ENCODE results near the gene ANKH. TPM values are rescaled to one million over a fixed set of nuclear protein-coding genes. Genes with fewer than 3 reads are reported as not detected.

Gene ANKH
- total RNA-seq, 1 experiment from 2014 or later: 81.4 TPM

- Histone ChIP-seq H3K4me2 (no peak overlapping the region), H3K79me2 (ENCODE audit: low read depth) (no peaks in the 10 kb centered on the region), H3F3A (ENCODE audit: insufficient read depth, low read depth) (no peaks in the 10 kb centered on the region), H3K36me3 (ENCODE audit: low read depth) (no peaks in the 10 kb centered on the region), H3K27ac (no peak overlapping the region), H4K20me1 (ENCODE audit: insufficient read depth) (no peaks in the 10 kb centered on the region), H2AFZ (no peak overlapping the region), H3K9me2 (ENCODE audit: insufficient read depth) (no peaks in the 10 kb centered on the region), H3K4me1 (replicated peaks; ENCODE audit: insufficient read depth) (no peaks in the 10 kb centered on the region), H3K4me3 (no peak overlapping the region), H3K9me3 (ENCODE audit: insufficient read depth, low read depth) (no peaks in the 10 kb centered on the region), H3K27me3 (ENCODE audit: insufficient read depth, low read depth) (peaks cover 22% of the 10 kb centered on the region; the same call in 1 of the 2 replicates)
- DNase-seq: peak; percentile 54 to 91
- POLR2A ChIA-PET (ENCODE audit: unreplicated experiment): no interaction called here
- intact Hi-C loops (cut with micrococcal nuclease; ENCODE audit: unreplicated experiment): loop anchor here (1.0 to 5.0 kb wide), 5 partner anchors 42 to 287 kb away; partner anchors contain the start of gene OTULINL
- CTCF ChIA-PET: interaction anchor here (0.7 to 2.7 kb wide), 10 partner anchors 13 to 282 kb away, joined by 3 to 42 read pairs (median 7); no protein-coding TSS in a partner anchor
- TF ChIP-seq, protein P1, sequence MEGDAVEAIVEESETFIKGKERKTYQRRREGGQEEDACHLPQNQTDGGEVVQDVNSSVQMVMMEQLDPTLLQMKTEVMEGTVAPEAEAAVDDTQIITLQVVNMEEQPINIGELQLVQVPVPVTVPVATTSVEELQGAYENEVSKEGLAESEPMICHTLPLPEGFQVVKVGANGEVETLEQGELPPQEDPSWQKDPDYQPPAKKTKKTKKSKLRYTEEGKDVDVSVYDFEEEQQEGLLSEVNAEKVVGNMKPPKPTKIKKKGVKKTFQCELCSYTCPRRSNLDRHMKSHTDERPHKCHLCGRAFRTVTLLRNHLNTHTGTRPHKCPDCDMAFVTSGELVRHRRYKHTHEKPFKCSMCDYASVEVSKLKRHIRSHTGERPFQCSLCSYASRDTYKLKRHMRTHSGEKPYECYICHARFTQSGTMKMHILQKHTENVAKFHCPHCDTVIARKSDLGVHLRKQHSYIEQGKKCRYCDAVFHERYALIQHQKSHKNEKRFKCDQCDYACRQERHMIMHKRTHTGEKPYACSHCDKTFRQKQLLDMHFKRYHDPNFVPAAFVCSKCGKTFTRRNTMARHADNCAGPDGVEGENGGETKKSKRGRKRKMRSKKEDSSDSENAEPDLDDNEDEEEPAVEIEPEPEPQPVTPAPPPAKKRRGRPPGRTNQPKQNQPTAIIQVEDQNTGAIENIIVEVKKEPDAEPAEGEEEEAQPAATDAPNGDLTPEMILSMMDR (conservative IDR thresholded peaks at IDR 0.05): peak; percentile 97
- no peak for TF ChIP-seq EZH2 (IDR thresholded peaks at IDR 0.05; ENCODE audit: low read depth)
- BruUV-seq (replicated peaks): no TSS peak
Observed at GRCh38 chr5:14727428-14727865, 144.1 kb downstream of the ANKH start.

DNA sequence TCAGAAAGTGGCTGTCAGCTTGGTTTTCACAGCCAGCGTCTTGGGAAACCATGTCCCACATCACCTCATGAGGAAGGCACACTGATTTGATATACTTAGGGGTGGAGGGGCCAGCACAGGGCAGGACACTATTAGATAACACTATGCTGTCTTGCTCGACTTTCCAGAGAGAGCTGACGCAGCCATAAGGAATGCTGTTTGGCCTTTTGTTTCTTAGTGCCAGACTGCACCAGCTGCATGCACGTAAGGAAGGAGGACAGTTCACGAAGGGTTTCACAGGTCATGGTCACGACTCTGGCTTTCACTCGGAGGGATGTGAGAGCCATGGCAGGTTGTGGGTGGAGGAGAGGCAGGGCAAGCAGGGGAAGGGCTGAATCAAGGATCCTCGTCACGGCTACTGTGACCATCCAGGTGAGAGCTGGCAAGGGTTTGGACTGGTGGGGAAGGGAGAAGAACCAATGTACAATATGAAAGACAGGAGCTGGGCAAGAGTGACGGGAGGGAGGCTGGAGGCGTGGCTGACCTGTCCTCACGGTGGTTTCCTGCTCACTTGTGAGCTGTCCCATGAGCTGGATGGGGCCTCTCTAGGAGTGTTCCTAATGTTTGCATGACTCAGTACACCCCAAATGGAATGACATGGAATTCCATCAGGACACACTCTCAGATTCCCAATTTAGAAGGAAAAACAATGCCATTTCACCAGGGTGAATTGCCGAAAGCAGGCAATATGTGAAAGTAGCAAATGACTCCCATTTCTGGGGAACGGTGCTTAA, 145.3 kb downstream of the ANKH start:
- no peak overlapping the region for H3K4me3 ChIP-seq
- no peaks in the 10 kb centered on the region for H3K9me3 ChIP-seq (ENCODE audit: insufficient read depth, low read depth)
- H3K79me2 ChIP-seq (ENCODE audit: low read depth): no peaks in the 10 kb centered on the region
- H3K9me2 ChIP-seq (ENCODE audit: insufficient read depth): no peaks in the 10 kb centered on the region
- H3F3A ChIP-seq (ENCODE audit: insufficient read depth, low read depth): no peaks in the 10 kb centered on the region
- no peaks in the 10 kb centered on the region for H3K4me1 ChIP-seq (replicated peaks; ENCODE audit: insufficient read depth)
- peak; percentile 76 to 90 for DNase-seq
- H3K4me2 ChIP-seq: peak overlapping the region; percentile 47
- TF ChIP-seq EZH2 (IDR thresholded peaks at IDR 0.05; ENCODE audit: low read depth): no peak
- TF ChIP-seq, protein P1 (conservative IDR thresholded peaks at IDR 0.05): no peak
- ChIA-PET CTCF (interaction anchor here (0.5 to 2.7 kb wide), 14 partner anchors 12 to 572 kb away, joined by 3 to 42 read pairs (median 6); no protein-coding TSS in a partner anchor), POLR2A (ENCODE audit: unreplicated experiment) (interaction anchor here (0.6 to 1.2 kb wide), 3 partner anchors 283 to 691 kb away, joined by 3 to 9 read pairs (median 4); no protein-coding TSS in a partner anchor)
- H2AFZ ChIP-seq: no peak overlapping the region
- no peak overlapping the region for H3K27ac ChIP-seq
- H3K27me3 ChIP-seq (ENCODE audit: insufficient read depth, low read depth): peaks cover 14% of the 10 kb centered on the region; the same call in 1 of the 2 replicates
- TSS peak; percentile 27 for BruUV-seq (replicated peaks)
- H4K20me1 ChIP-seq (ENCODE audit: insufficient read depth): no peaks in the 10 kb centered on the region
- intact Hi-C loops (cut with micrococcal nuclease; ENCODE audit: unreplicated experiment): loop anchor here (1.0 to 5.0 kb wide), 5 partner anchors 61 to 282 kb away; partner anchors contain the start of gene OTULINL
- no peaks in the 10 kb centered on the region for H3K36me3 ChIP-seq (ENCODE audit: low read depth)

- CTCF ChIA-PET: interaction anchor here (0.8 to 1.3 kb wide), 2 partner anchors 39 to 74 kb away, joined by 3 to 7 read pairs; no protein-coding TSS in a partner anchor
Observed at GRCh38 chr5:14724633-14725032, 146.9 kb downstream of the ANKH start.

More at GRCh38 chr5:14724633-14725032, 146.9 kb downstream of the ANKH start:
- Histone ChIP-seq H4K20me1 (ENCODE audit: insufficient read depth) (no peaks in the 10 kb centered on the region), H3K9me2 (ENCODE audit: insufficient read depth) (no peaks in the 10 kb centered on the region), H3K9me3 (ENCODE audit: insufficient read depth, low read depth) (no peaks in the 10 kb centered on the region; the same call in 1 of the 2 replicates), H3K4me2 (no peak overlapping the region), H3K79me2 (ENCODE audit: low read depth) (no peaks in the 10 kb centered on the region), H3K4me1 (replicated peaks; ENCODE audit: insufficient read depth) (no peaks in the 10 kb centered on the region), H2AFZ (no peak overlapping the region), H3F3A (ENCODE audit: insufficient read depth, low read depth) (no peaks in the 10 kb centered on the region), H3K27ac (no peak overlapping the region), H3K4me3 (no peak overlapping the region), H3K36me3 (ENCODE audit: low read depth) (no peaks in the 10 kb centered on the region), H3K27me3 (ENCODE audit: insufficient read depth, low read depth) (no peaks in the 10 kb centered on the region)
- BruUV-seq (replicated peaks): no TSS peak
- intact Hi-C loops (cut with micrococcal nuclease; ENCODE audit: unreplicated experiment): loop anchor here (5.0 kb wide), 1 partner anchor 142 kb away; the partner anchor contains the start of gene OTULINL
- POLR2A ChIA-PET (ENCODE audit: unreplicated experiment): no interaction called here
- TF ChIP-seq, protein P1 (conservative IDR thresholded peaks at IDR 0.05): no peak
- TF ChIP-seq EZH2 (IDR thresholded peaks at IDR 0.05; ENCODE audit: low read depth): no peak
- DNase-seq: no peak
